ENCODE measurements around the gene LSP1.

DNA sequence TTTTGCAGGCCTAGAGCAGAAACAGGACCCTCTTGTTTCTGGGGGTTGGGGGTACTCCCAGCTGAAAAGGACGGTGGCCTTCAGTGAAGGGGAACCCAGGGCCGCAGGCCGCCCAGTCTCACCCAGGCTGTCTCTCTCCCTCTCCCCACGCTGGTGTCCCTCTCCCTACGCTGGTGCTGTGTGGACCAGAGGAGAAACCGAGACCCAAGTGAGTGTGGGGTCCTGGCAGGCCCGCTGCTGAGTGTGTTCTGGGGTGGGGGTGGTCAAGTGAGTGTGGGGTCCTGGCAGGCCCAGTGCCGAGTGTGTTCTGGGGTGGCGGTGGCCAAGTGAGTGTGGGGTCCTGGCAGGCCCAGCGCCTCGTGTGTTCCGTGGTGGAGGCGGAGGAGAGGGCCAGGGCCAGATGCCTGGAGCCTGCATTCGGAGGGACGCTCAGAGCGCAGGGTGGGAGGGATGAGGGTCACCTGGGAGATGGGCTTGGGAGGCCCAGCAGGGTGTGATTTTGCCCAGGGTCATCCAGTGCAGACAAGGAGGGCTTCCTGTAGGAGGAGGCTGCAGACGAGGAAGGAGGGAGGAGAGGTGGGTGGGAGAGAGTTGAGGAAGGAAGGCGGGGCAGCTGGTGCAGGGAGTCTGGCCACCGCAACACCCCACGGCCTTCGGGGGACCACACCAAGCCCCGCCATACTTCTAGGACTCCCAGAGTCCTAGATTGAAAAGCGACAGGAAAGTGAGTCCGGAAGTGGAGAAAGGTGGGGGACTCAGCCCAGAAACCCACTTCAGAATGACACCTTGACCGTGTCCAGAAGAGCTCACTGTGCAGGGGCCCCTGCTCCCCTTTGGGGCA is 77.0 kb downstream of the LSP1 start:
- TF ChIP-seq, protein P1, sequence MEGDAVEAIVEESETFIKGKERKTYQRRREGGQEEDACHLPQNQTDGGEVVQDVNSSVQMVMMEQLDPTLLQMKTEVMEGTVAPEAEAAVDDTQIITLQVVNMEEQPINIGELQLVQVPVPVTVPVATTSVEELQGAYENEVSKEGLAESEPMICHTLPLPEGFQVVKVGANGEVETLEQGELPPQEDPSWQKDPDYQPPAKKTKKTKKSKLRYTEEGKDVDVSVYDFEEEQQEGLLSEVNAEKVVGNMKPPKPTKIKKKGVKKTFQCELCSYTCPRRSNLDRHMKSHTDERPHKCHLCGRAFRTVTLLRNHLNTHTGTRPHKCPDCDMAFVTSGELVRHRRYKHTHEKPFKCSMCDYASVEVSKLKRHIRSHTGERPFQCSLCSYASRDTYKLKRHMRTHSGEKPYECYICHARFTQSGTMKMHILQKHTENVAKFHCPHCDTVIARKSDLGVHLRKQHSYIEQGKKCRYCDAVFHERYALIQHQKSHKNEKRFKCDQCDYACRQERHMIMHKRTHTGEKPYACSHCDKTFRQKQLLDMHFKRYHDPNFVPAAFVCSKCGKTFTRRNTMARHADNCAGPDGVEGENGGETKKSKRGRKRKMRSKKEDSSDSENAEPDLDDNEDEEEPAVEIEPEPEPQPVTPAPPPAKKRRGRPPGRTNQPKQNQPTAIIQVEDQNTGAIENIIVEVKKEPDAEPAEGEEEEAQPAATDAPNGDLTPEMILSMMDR (IDR thresholded peaks at IDR 0.05; ENCODE audit: low read length) = no peak
- TF ChIP-seq EZH2phosphoT487 (IDR thresholded peaks at IDR 0.05; ENCODE audit: low read length) (no peak), EZH2 (optimal IDR thresholded peaks at IDR 0.05; ENCODE audit: low read depth, low read length) (no peak)

Measured in MM.1S (cell line).